CD14-positive monocyte (primary cell): ENCODE results near the gene SCUBE1. TPM values are rescaled to one million over a fixed set of nuclear protein-coding genes. Genes with fewer than 3 reads are reported as not detected.

Experiments used
- DNase-seq, 3 donors: peaks; one replicate each; pipeline ENCODE4 v3.0.0-alpha.2; 2011 to 2022
- H2AFZ ChIP-seq: 2 replicates; pipeline ENCODE4 v1.6.0; 2012; ENCODE audit warnings: mild to moderate bottlenecking, low read depth, low read length, inconsistent platforms; ENCODE audit not compliant: insufficient read depth, poor library complexity, severe bottlenecking
- H3K27ac ChIP-seq, 2 donors: 1 replicate in 1 of 2; 2 replicates in 1 of 2; pipeline ENCODE4 v1.5.1; 2012 to 2013; ENCODE audit warnings: low read length in 2 of 2, control low read depth in 1 of 2, inconsistent platforms in 1 of 2, low read depth in 1 of 2, mild to moderate bottlenecking in 1 of 2
- H3K27me3 ChIP-seq, 2 donors: one replicate each; pipeline versions ENCODE4 v1.6.0 to v1.6.1; 2011 to 2013; ENCODE audit warnings: low read length in 2 of 2; ENCODE audit not compliant: control insufficient read depth in 2 of 2, insufficient read depth in 2 of 2
- H3K36me3 ChIP-seq, 2 donors: replicated peaks in 1 of 2; 1 replicate in 1 of 2; 2 replicates in 1 of 2; pipeline versions ENCODE4 v1.5.1 to v1.6.1; 2012 to 2013; ENCODE audit warnings: low read length in 2 of 2, control low read depth in 1 of 2, inconsistent platforms in 1 of 2, mild to moderate bottlenecking in 1 of 2; ENCODE audit not compliant: insufficient read depth in 2 of 2, control insufficient read depth in 1 of 2
- H3K4me1 ChIP-seq, 2 donors: 1 replicate in 1 of 2; 2 replicates in 1 of 2; pipeline versions ENCODE4 v1.5.1 to v1.6.1; 2012 to 2013; ENCODE audit warnings: low read length in 2 of 2, control low read depth in 1 of 2, inconsistent platforms in 1 of 2, mild to moderate bottlenecking in 1 of 2, moderate library complexity in 1 of 2; ENCODE audit not compliant: insufficient read depth in 2 of 2, control insufficient read depth in 1 of 2
- H3K4me2 ChIP-seq: replicated peaks from 2 replicates; pipeline ENCODE3; 2012; ENCODE audit warnings: low read length, moderate library complexity, mild to moderate bottlenecking; ENCODE audit not compliant: poor library complexity, severe bottlenecking; ENCODE audit errors: extremely low read depth
- H3K4me3 ChIP-seq, 3 experiments: fragments of 200-600 bp in 1 of 3; sonication (generic) in 1 of 3; replicated peaks in 1 of 3; 1 replicate in 2 of 3; 2 replicates in 1 of 3; pipeline ENCODE4 v1.5.1; 2011 to 2013; ENCODE audit warnings: low read length in 3 of 3, mild to moderate bottlenecking in 3 of 3, control low read depth in 2 of 3, low read depth in 2 of 3, inconsistent platforms in 1 of 3, moderate library complexity in 1 of 3
- H3K79me2 ChIP-seq: 2 replicates; pipeline ENCODE4 v1.6.0; 2012; ENCODE audit warnings: mild to moderate bottlenecking, control low read depth, inconsistent platforms, low read length, moderate library complexity; ENCODE audit not compliant: insufficient read depth
- H3K9ac ChIP-seq: 2 replicates; pipeline ENCODE4 v1.6.0; 2017; ENCODE audit warnings: low read length, mild to moderate bottlenecking; ENCODE audit not compliant: insufficient read depth, poor library complexity, severe bottlenecking
- H3K9me3 ChIP-seq, 2 donors: replicated peaks in 1 of 2; 1 replicate in 1 of 2; 2 replicates in 1 of 2; pipeline versions ENCODE4 v1.5.1 to v1.6.1; 2012 to 2013; ENCODE audit warnings: low read length in 2 of 2, control low read depth in 1 of 2; ENCODE audit not compliant: control insufficient read depth in 1 of 2, insufficient read depth in 1 of 2
- H4K20me1 ChIP-seq: 2 replicates; pipeline ENCODE4 v1.6.0; 2012; ENCODE audit warnings: mild to moderate bottlenecking, low read length, control low read depth, moderate library complexity; ENCODE audit not compliant: insufficient read depth
- H3K27ac Mint-ChIP-seq, 7 donors: one replicate each; pipeline ENCODE4 v1.8.0; 2020; ENCODE audit warnings: mild to moderate bottlenecking in 7 of 7, mixed read lengths in 7 of 7, moderate library complexity in 6 of 7, inconsistent platforms in 2 of 7
- H3K27me3 Mint-ChIP-seq, 3 donors: one replicate each; pipeline ENCODE4 v1.8.0; 2021 to 2022; ENCODE audit warnings: low read depth in 3 of 3, mild to moderate bottlenecking in 3 of 3, mixed read lengths in 3 of 3, moderate library complexity in 3 of 3, inconsistent platforms in 1 of 3
- H3K36me3 Mint-ChIP-seq, 2 donors: one replicate each; pipeline ENCODE4 v1.8.0; 2020; ENCODE audit warnings: mixed read lengths in 2 of 2, inconsistent platforms in 1 of 2, mild to moderate bottlenecking in 1 of 2
- H3K4me1 Mint-ChIP-seq: one replicate; pipeline ENCODE4 v1.8.0; 2020; ENCODE audit warnings: mild to moderate bottlenecking, mixed read lengths
- H3K4me3 Mint-ChIP-seq, 2 donors: one replicate each; pipeline ENCODE4 v1.8.0; 2020; ENCODE audit warnings: mild to moderate bottlenecking in 2 of 2, mixed read lengths in 2 of 2, moderate library complexity in 1 of 2
- H3K9me3 Mint-ChIP-seq, 7 donors: one replicate each; pipeline ENCODE4 v1.8.0; 2020 to 2022; ENCODE audit warnings: mixed read lengths in 7 of 7, mild to moderate bottlenecking in 6 of 7, moderate library complexity in 6 of 7, inconsistent platforms in 2 of 7
- WGBS: methylation state at CpG from one replicate; pipeline ENCODE4 v1.1.5; 2013; ENCODE audit warnings: missing lambda C conversion rate; ENCODE audit not compliant: insufficient coverage; 5-methylcytosine and 5-hydroxymethylcytosine counted together
- intact Hi-C, 2 donors: fragments of 100-400 bp; cut with micrococcal nuclease; formaldehyde crosslinking; loops; one replicate each; pipeline versions ENCODE4 v1.15.0 to v1.15.1; 2023
- polyA plus RNA-seq, 3 donors: library from polyadenylated mRNA; depleted of rRNA in 1 of 3; unstranded in 2 of 3; stranded (reverse) in 1 of 3; fragments of 300-500 nt in 2 of 3; fragments of >200 nt in 1 of 3; fragmentation: Illumina TruSeq in 2 of 3; gene quantifications; 1 replicate in 2 of 3; 2 replicates in 1 of 3; pipeline ENCODE4 v1.2.3, GENCODE V29; 2012 to 2021
- TF ChIP-seq, protein P1 (sequence below): fragments of 200-600 bp; IDR thresholded peaks from one replicate; pipeline ENCODE4 v1.8.0; 2022; ENCODE audit warnings: antibody characterized with exemption, mild to moderate bottlenecking

SCUBE1 gene
- polyA plus RNA-seq, 3 donors: 0.20 to 0.32 (median 0.26) TPM

DNA sequence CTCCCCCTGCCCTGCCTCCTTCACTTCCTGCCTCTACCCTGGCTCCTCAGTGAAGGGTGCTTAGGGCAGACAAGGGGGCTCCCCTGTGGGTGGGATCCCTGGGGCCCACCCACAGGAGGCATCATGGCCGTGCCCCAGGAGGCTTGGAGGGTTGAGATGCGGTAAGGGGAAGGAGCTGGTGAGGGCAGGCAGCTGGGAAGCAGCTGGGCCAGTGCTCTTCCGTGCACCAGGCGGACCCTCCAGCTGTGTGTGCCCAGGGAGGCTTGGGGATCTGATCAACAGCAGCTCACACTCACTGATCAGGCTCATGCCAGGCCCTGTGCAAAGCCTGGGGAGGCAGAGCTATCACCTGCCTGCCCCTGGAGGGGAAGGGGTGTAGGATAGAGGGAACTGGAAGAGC, 97.0 kb downstream of the SCUBE1 start:
- TF ChIP-seq, protein P1, sequence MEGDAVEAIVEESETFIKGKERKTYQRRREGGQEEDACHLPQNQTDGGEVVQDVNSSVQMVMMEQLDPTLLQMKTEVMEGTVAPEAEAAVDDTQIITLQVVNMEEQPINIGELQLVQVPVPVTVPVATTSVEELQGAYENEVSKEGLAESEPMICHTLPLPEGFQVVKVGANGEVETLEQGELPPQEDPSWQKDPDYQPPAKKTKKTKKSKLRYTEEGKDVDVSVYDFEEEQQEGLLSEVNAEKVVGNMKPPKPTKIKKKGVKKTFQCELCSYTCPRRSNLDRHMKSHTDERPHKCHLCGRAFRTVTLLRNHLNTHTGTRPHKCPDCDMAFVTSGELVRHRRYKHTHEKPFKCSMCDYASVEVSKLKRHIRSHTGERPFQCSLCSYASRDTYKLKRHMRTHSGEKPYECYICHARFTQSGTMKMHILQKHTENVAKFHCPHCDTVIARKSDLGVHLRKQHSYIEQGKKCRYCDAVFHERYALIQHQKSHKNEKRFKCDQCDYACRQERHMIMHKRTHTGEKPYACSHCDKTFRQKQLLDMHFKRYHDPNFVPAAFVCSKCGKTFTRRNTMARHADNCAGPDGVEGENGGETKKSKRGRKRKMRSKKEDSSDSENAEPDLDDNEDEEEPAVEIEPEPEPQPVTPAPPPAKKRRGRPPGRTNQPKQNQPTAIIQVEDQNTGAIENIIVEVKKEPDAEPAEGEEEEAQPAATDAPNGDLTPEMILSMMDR: no peak
- H3K27ac ChIP-seq: no peak overlapping the region
- Mint-ChIP-seq H3K9me3 (no peaks in the 10 kb centered on the region), H3K27ac (no peak overlapping the region), H3K27me3 (peaks cover 3 to 11% (median 3%) of the 10 kb centered on the region in 3 donors), H3K4me1 (no peaks in the 10 kb centered on the region), H3K36me3 (no peaks in the 10 kb centered on the region), H3K4me3 (no peak overlapping the region)
- H4K20me1 ChIP-seq: no peaks in the 10 kb centered on the region
- no peak overlapping the region for H3K4me3 ChIP-seq
- DNase-seq: no peak
- no peaks in the 10 kb centered on the region for H3K4me1 ChIP-seq
- no peak overlapping the region for H3K9ac ChIP-seq
- no peak overlapping the region for H3K4me2 ChIP-seq
- intact Hi-C loops: no loop called here
- no peaks in the 10 kb centered on the region for H3K9me3 ChIP-seq
- WGBS: 0% methylated on average over 4 of the region's 4 CpGs
- H3K27me3 ChIP-seq: no peaks in the 10 kb centered on the region
- no peaks in the 10 kb centered on the region for H3K36me3 ChIP-seq
- no peaks in the 10 kb centered on the region for H3K79me2 ChIP-seq
- H2AFZ ChIP-seq: no peak overlapping the region

DNA sequence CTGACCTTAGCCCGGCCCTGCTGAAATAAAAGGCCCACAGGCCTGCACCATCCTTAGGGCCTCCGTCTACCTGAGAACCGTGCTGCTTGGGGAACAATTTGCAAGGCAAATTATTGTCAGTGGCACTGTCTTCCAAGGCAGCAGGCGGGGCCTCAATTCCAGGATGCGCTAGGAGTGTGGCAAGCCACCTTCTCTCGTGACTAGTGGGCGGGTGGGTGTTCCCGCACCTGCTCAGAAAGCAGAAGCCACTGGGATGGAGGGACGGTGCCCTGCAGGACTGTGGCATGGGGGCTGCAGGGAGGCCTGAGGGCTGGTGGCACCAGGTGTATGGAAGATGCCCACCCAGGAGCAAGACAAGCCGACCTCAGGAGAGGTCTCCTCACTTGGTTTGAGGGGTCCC, 97.5 kb downstream of the SCUBE1 start:
- Histone ChIP-seq H3K4me2 (no peak overlapping the region), H3K36me3 (no peaks in the 10 kb centered on the region), H2AFZ (no peak overlapping the region), H4K20me1 (no peaks in the 10 kb centered on the region), H3K9me3 (no peaks in the 10 kb centered on the region), H3K27ac (no peak overlapping the region), H3K4me3 (no peak overlapping the region), H3K9ac (no peak overlapping the region), H3K79me2 (no peaks in the 10 kb centered on the region), H3K27me3 (no peaks in the 10 kb centered on the region), H3K4me1 (no peaks in the 10 kb centered on the region)
- H3K4me1 Mint-ChIP-seq: no peaks in the 10 kb centered on the region
- H3K27ac Mint-ChIP-seq: no peak overlapping the region
- no peak overlapping the region for H3K4me3 Mint-ChIP-seq
- no peak for DNase-seq
- no peaks in the 10 kb centered on the region for H3K9me3 Mint-ChIP-seq
- H3K27me3 Mint-ChIP-seq: peaks cover 3 to 11% (median 3%) of the 10 kb centered on the region in 3 donors
- intact Hi-C loops: no loop called here
- TF ChIP-seq, protein P1: no peak
- WGBS: 55% methylated on average over 9 of the region's 10 CpGs
- H3K36me3 Mint-ChIP-seq: no peaks in the 10 kb centered on the region
